Left ventricle myocardium inferior (tissue), 1 donor: Measurements from ENCODE around the gene PCYOX1L. TPM values are rescaled to one million over a fixed set of nuclear protein-coding genes. Genes with fewer than 3 reads are reported as not detected.
A peak's percentile ranks its signal among the peaks of the same experiment; 100 is the strongest.
"Not testable (repeated sequence)": the region's sequence is repeated elsewhere in the genome, so short reads cannot be mapped to it uniquely, and the experiment has no call there.

Experiments
- DNase-seq: peaks from one replicate; pipeline ENCODE4 v3.0.0-alpha.2; 2020
- H3K27ac ChIP-seq: fragments of 200-600 bp; replicated peaks from 2 replicates; pipeline ENCODE4 v1.8.0; 2021
- H3K27me3 ChIP-seq: fragments of 200-600 bp; 2 replicates; pipeline ENCODE4 v1.8.0; 2021; ENCODE audit warnings: low read depth
- H3K36me3 ChIP-seq: fragments of 200-600 bp; 2 replicates; pipeline ENCODE4 v1.8.0; 2021
- H3K4me1 ChIP-seq: fragments of 200-600 bp; 2 replicates; pipeline ENCODE4 v1.8.0; 2021
- H3K4me3 ChIP-seq: fragments of 200-600 bp; 2 replicates; pipeline ENCODE4 v1.8.0; 2021; ENCODE audit warnings: mild to moderate bottlenecking, moderate library complexity
- H3K9me3 ChIP-seq: fragments of 200-600 bp; replicated peaks from 2 replicates; pipeline ENCODE4 v1.8.0; 2021
- intact Hi-C: fragments of 100-400 bp; cut with micrococcal nuclease; formaldehyde crosslinking; loops from one replicate; pipeline ENCODE4 v1.11.0; 2022
- total RNA-seq: library from RNA; stranded (reverse); fragmentation: NEBNext Ultra II Directional; extraction: Animal tissue kit (Norgen Biotek cat#: 25700); gene quantifications from one replicate; pipeline ENCODE4 v1.2.1, GENCODE V29; 2021
- TF ChIP-seq, protein P1 (sequence below): fragments of 200-600 bp; IDR thresholded peaks from 2 replicates; pipeline ENCODE4 v1.8.0; 2021; ENCODE audit warnings: antibody characterized with exemption, mild to moderate bottlenecking, borderline replicate concordance
- donor health status: DM: no; HTN: yes; CAD: no; lungs with severe emphysema.

PCYOX1L gene
- total RNA-seq, 1 donor from 2014 or later, result 3.2 TPM

- Histone ChIP-seq H3K27me3 (no peaks in the 10 kb centered on the region), H3K4me3 (no peak overlapping the region), H3K36me3 (no peaks in the 10 kb centered on the region), H3K27ac (peak overlapping the region; percentile 7), H3K9me3 (peaks cover 3% of the 10 kb centered on the region), H3K4me1 (peaks cover 44% of the 10 kb centered on the region)
- no peak for DNase-seq
- intact Hi-C loops, result no loop called here
- TF ChIP-seq, protein P1, sequence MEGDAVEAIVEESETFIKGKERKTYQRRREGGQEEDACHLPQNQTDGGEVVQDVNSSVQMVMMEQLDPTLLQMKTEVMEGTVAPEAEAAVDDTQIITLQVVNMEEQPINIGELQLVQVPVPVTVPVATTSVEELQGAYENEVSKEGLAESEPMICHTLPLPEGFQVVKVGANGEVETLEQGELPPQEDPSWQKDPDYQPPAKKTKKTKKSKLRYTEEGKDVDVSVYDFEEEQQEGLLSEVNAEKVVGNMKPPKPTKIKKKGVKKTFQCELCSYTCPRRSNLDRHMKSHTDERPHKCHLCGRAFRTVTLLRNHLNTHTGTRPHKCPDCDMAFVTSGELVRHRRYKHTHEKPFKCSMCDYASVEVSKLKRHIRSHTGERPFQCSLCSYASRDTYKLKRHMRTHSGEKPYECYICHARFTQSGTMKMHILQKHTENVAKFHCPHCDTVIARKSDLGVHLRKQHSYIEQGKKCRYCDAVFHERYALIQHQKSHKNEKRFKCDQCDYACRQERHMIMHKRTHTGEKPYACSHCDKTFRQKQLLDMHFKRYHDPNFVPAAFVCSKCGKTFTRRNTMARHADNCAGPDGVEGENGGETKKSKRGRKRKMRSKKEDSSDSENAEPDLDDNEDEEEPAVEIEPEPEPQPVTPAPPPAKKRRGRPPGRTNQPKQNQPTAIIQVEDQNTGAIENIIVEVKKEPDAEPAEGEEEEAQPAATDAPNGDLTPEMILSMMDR, result no peak
Measured at GRCh38 chr5:149391524-149391923, 33.7 kb downstream of the PCYOX1L start.

GRCh38 chr5:149392718-149393117, 34.9 kb downstream of the PCYOX1L start:
- H3K27me3 ChIP-seq, result no peaks in the 10 kb centered on the region
- no peak for DNase-seq
- no peak overlapping the region for H3K4me3 ChIP-seq
- no peaks in the 10 kb centered on the region for H3K36me3 ChIP-seq
- TF ChIP-seq, protein P1, result no peak
- intact Hi-C loops, result no loop called here
- no peak overlapping the region for H3K27ac ChIP-seq
- peaks cover 3% of the 10 kb centered on the region for H3K9me3 ChIP-seq
- H3K4me1 ChIP-seq, result peaks cover 32% of the 10 kb centered on the region

DNA sequence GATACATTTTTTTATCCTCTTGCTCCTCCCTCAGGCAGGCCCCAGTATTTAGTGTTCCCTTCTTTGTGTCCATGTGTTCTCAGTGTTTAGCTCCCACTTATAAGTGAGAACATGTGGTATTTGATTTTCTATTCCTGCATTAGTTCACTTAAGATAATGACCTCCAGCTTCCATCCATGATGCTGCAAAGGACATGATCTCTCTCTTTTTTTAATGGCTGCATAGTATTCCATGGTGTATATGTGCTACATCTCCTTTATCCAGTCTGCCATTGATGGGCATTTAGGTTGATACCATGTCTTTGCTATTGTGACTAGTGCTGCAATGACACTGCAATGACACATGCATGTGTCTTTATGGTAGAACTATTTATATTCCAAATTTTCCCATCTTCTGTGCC, 37.1 kb downstream of the PCYOX1L start:
- DNase-seq, H3K4me3 ChIP-seq, H3K27ac ChIP-seq, H3K36me3 ChIP-seq, intact Hi-C loops, H3K9me3 ChIP-seq, H3K27me3 ChIP-seq: not testable (repeated sequence)
- H3K4me1 ChIP-seq, result peaks cover 10% of the 10 kb centered on the region

GRCh38 chr5:149397530-149397929, 39.7 kb downstream of the PCYOX1L start:
- no peaks in the 10 kb centered on the region for H3K9me3 ChIP-seq
- H3K4me3 ChIP-seq, result no peak overlapping the region
- peaks cover 10% of the 10 kb centered on the region for H3K4me1 ChIP-seq
- intact Hi-C loops, result no loop called here
- TF ChIP-seq, protein P1, result no peak
- H3K36me3 ChIP-seq, result no peaks in the 10 kb centered on the region
- DNase-seq, result no peak
- no peaks in the 10 kb centered on the region for H3K27me3 ChIP-seq
- no peak overlapping the region for H3K27ac ChIP-seq

GRCh38 chr5:149398747-149399266, 41.0 kb downstream of the PCYOX1L start:
- H3K27me3 ChIP-seq, H3K27ac ChIP-seq, DNase-seq, intact Hi-C loops, H3K36me3 ChIP-seq, H3K4me3 ChIP-seq, H3K9me3 ChIP-seq: not testable (repeated sequence)
- H3K4me1 ChIP-seq, result peaks cover 10% of the 10 kb centered on the region

- Histone ChIP-seq H3K4me1 (peaks cover 10% of the 10 kb centered on the region), H3K4me3 (no peak overlapping the region), H3K27ac (peak overlapping the region; percentile 27), H3K9me3 (no peaks in the 10 kb centered on the region), H3K36me3 (no peaks in the 10 kb centered on the region), H3K27me3 (no peaks in the 10 kb centered on the region)
- TF ChIP-seq, protein P1, result no peak
- intact Hi-C loops, result no loop called here
- no peak for DNase-seq
Measured at GRCh38 chr5:149399775-149400174, 41.9 kb downstream of the PCYOX1L start.
